Parathyroid adenoma (tissue), 2 donors: ENCODE results near the gene PPP6R2.

Source experiments
- H2AFZ ChIP-seq: fragments of 300-600 bp; sonication (generic); one replicate; pipeline ENCODE4 v1.7.0; 2017; ENCODE audit warnings: antibody characterized with exemption, mild to moderate bottlenecking
- H3K27ac ChIP-seq: fragments of 300-600 bp; sonication (generic); one replicate; pipeline ENCODE4 v1.7.0; 2017
- H3K27me3 ChIP-seq: fragments of 300-600 bp; sonication (generic); one replicate; pipeline ENCODE4 v1.7.0; 2017; ENCODE audit warnings: low read length; ENCODE audit not compliant: control insufficient read depth, insufficient read depth
- H3K36me3 ChIP-seq: fragments of 300-600 bp; sonication (generic); one replicate; pipeline ENCODE4 v1.7.0; 2017; ENCODE audit warnings: low read length; ENCODE audit not compliant: control insufficient read depth, insufficient read depth
- H3K4me1 ChIP-seq: fragments of 300-600 bp; sonication (generic); one replicate; pipeline ENCODE4 v1.7.0; 2017; ENCODE audit warnings: control low read depth
- H3K4me2 ChIP-seq: fragments of 300-600 bp; sonication (generic); one replicate; pipeline ENCODE4 v1.7.0; 2017; ENCODE audit warnings: low read length
- H3K4me3 ChIP-seq: fragments of 300-600 bp; sonication (generic); one replicate; pipeline ENCODE4 v1.7.0; 2017; ENCODE audit warnings: low read depth, low read length
- H3K79me2 ChIP-seq: fragments of 300-600 bp; sonication (generic); one replicate; pipeline ENCODE4 v1.7.0; 2017; ENCODE audit warnings: control low read depth
- H3K9ac ChIP-seq: fragments of 300-600 bp; sonication (generic); one replicate; pipeline ENCODE4 v1.7.0; 2017; ENCODE audit warnings: mild to moderate bottlenecking
- H3K9me3 ChIP-seq: fragments of 300-600 bp; sonication (generic); one replicate; pipeline ENCODE4 v1.7.0; 2017; ENCODE audit warnings: low read length; ENCODE audit not compliant: control insufficient read depth
- CTCF ChIP-seq: fragments of 300-600 bp; sonication (generic); IDR thresholded peaks from one replicate; pipeline ENCODE4 v1.7.0; 2017; ENCODE audit warnings: antibody characterized with exemption, mild to moderate bottlenecking
- donor health status: primary hyperparathyroidism.

PPP6R2 gene

GRCh38 chr22:50459016-50459415 lies 115.9 kb downstream of the PPP6R2 start:
- Histone ChIP-seq H3K4me3 (no peak overlapping the region), H2AFZ (no peak overlapping the region), H3K27ac (no peak overlapping the region), H3K79me2 (no peaks in the 10 kb centered on the region), H3K27me3 (no peaks in the 10 kb centered on the region), H3K4me1 (no peaks in the 10 kb centered on the region), H3K4me2 (no peak overlapping the region), H3K9ac (no peak overlapping the region), H3K36me3 (no peaks in the 10 kb centered on the region), H3K9me3 (no peaks in the 10 kb centered on the region)
- no peak for TF ChIP-seq CTCF

- no peak overlapping the region for H2AFZ ChIP-seq
- no peak overlapping the region for H3K4me3 ChIP-seq
- H3K4me1 ChIP-seq: no peaks in the 10 kb centered on the region
- H3K79me2 ChIP-seq: no peaks in the 10 kb centered on the region
- H3K27ac ChIP-seq: no peak overlapping the region
- H3K9ac ChIP-seq: no peak overlapping the region
- H3K9me3 ChIP-seq: no peaks in the 10 kb centered on the region
- H3K27me3 ChIP-seq: no peaks in the 10 kb centered on the region
- H3K4me2 ChIP-seq: no peak overlapping the region
- no peaks in the 10 kb centered on the region for H3K36me3 ChIP-seq
- TF ChIP-seq CTCF: no peak
These were observed 116.5 kb downstream of the PPP6R2 start for GRCh38 chr22:50459496-50460140.

DNA sequence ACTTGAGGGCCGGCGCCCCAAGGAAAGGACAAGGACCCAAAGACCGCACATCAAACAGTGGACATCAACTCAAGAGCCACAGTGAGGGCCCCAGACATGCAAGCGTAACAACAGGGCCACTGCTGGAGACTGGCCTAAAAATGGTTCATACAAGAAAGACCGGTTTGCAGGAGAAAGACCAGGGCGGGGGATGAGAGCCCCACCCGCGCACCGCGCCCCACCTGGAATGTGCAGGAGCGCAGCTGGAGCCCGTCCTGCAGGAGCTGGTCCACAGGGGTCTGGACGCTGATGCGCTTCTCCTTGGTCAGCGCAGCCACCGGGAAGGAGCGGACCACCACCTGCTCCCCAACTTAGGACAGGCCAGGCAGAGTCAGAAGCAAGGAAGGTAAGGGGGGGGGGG lies 117.8 kb downstream of the PPP6R2 start:
- no peak for TF ChIP-seq CTCF

GRCh38 chr22:50461536-50461935 lies 118.4 kb downstream of the PPP6R2 start:
- Histone ChIP-seq H3K27ac (no peak overlapping the region), H3K27me3 (no peaks in the 10 kb centered on the region), H2AFZ (no peak overlapping the region), H3K4me3 (no peak overlapping the region), H3K9me3 (no peaks in the 10 kb centered on the region), H3K79me2 (no peaks in the 10 kb centered on the region), H3K36me3 (no peaks in the 10 kb centered on the region), H3K4me2 (no peak overlapping the region), H3K9ac (no peak overlapping the region), H3K4me1 (no peaks in the 10 kb centered on the region)
- TF ChIP-seq CTCF: no peak

More for the DNA sequence above, 117.8 kb downstream of the PPP6R2 start:
- Histone ChIP-seq H3K4me2 (no peak overlapping the region), H3K79me2 (no peaks in the 10 kb centered on the region), H3K27ac (no peak overlapping the region), H3K4me3 (no peak overlapping the region), H3K4me1 (no peaks in the 10 kb centered on the region), H3K36me3 (no peaks in the 10 kb centered on the region), H3K9ac (no peak overlapping the region), H2AFZ (no peak overlapping the region), H3K27me3 (no peaks in the 10 kb centered on the region), H3K9me3 (no peaks in the 10 kb centered on the region)

- Histone ChIP-seq H3K4me1 (no peaks in the 10 kb centered on the region), H3K79me2 (no peaks in the 10 kb centered on the region), H3K27ac (no peak overlapping the region), H3K9me3 (no peaks in the 10 kb centered on the region), H3K9ac (no peak overlapping the region), H2AFZ (no peak overlapping the region), H3K4me3 (no peak overlapping the region), H3K27me3 (no peaks in the 10 kb centered on the region), H3K4me2 (no peak overlapping the region), H3K36me3 (no peaks in the 10 kb centered on the region)
- no peak for TF ChIP-seq CTCF
These were observed 118.9 kb downstream of the PPP6R2 start for GRCh38 chr22:50461979-50462540.
